Measurements from ENCODE around the gene VSIR.

VSIR gene

DNA sequence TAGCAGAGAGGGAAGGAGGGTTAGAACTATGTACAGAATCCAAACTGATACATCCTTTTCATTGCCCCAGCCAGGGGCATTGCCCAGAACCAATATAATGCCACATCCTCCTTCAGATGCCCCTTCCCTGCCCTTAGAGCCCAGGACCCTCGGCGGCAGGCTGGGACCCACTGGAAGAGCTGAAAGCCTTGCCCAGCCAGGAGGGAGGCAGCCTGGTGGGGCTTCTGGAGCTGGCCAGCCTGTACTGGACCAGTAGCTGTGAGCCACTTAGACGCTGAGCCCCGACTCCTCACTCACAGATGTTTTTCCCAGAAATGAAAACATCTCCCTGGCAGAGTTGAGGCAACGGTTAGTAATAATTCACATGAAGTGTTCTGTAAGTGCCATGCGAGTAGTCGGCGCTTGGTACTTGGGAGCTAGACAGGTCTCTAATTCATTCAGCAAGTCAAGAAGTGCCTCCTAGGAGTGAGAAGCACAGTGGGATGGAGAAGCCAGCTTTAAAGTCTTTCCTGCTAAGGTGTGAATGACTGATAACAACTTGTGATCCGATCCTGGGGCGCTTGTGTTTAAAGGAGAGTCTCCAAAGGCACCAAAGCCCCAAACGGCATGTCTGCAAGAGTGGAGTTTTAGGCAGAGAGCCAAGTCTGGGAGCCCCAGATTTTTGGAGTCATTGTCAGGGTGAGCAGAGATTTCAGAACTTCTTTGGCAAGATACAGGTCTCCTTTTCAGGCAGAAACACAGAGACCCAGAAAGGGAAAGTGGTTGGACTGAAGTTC lies 9.8 kb downstream of the VSIR start:
- DNase-seq, result no peak

DNA sequence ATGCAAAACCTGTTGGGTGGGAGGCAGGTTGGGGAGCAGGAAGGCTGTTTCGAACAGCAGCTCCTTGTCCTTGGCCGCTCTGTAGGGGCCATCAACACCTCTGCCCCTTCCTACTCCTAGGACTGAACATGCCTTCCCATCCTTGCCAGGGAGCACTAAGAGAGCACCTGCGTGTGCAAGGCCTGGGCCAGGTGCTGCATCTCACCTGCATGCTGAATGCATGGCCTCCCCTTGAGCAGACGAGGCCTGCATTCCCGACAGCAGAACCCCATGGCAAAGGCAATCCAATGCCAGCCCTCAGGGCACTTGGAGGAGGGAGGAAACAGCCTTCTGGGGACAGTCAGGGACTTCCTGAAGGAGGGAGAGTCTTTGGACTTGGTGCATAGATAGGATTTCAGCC lies 11.0 kb downstream of the VSIR start:
- no peak for DNase-seq

DNA sequence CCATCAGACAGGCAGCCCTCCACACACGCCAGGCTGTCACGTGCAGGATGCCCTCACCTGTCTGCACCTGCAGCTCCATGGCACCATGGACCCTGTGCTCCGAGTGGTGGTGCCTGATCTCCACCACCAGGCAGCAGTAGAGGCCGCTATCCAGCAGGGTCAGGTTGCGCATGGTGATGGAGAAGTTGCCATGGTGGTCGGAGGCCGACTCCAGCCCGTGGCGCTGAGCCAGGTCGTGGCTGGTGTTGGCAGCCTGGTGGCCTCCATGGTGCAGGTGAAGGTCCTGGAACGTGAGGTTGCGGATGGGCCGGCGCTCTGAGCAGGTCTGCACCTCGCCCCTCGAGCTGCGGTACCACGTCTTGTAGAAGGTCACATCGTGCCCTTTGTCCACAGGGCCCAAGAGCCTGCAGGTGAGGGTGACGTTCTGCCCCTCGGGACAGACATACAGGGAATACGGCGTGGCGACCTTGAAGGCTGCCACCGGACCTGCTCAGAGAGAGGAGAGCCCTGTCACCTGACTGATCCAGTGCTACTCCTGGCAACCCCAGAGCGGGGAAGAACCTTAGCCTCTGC lies 11.7 kb downstream of the VSIR start:
- DNase-seq, result no peak

DNA sequence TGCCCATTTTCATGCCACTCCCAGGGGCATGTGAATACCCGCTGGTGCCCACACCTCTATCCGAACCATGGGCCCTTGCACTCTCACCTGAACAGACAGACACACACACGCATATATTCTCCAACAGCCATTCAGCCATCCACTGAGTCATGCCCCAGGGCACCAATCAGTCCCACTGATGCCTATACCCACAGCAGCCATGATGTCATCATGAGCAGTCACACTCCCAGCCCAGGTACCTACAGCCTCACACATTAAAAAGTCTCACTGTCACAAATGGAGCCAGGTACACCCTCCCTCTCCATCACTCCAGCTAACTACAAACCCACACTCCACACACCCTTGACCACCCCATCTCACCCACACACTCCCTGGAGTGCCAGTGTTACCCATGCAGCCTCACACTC lies 12.2 kb downstream of the VSIR start:
- DNase-seq, result no peak

DNA sequence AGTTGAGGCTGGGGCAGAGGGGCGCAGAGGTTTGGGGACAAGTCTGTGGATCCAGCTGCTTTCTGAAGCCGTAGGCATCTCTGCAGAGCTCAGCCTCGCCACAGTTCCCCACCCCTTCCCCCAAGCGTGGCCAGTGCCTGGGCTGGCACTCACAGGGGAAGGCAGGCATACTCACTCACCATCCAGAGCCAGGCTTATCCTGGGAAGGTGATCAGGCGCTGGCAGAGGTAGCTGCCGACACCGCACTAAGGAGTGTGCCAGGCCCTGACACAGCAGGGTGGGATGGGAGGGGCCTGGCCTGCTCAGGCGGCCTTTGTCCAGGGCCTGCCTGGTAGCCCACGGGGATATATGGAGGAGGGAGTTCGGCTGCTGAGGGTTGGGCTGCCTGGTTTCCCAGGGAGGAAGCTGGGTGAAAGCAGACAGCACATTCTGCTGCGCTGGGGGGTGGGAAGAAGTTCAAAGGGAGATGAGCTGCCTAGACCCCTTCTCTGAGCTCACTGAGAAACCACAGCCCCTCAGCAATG lies 15.9 kb downstream of the VSIR start:
- DNase-seq, result no peak

DNA sequence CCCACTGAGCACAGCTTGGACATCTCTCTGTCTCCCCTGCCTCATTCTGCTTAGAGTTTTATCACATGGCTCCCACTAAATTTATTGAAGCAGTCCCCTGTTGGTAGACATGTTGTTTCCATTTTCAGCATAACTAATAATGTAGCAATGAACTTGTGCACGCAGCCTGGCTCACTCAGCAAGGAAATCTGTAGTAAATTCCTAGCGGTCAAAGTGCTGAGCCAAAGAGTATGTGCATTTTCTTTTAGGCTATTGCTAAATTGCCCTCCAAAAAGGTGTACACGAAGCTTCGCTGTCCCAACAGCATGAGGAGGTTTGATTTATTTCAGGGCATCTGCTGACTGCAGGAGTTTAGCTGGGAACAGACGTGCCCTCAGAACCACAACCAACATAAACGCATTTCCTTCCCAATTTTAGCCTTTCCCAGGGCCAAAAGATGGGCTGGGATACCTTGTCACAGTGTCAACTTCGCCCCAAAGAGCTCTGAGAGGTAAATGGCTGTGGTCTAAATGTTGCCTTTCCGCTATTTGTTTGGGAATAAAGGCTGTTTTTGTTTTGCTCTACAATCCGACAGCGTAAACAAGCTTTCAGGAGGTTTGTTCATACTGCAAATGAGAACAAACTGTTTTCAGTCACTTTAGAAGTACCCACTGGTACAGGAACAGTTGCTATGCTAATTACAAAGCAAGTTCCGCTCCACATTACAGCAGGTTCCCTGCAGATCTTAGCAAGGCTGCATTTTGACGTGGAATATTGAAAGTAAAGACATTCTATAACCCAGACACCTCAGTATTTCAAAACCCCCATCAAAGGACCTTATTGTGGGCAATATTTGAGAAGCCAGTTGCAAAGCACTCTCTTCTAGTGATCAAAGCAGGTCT lies 16.8 kb downstream of the VSIR start:
- DNase-seq, result peak; percentile 33 to 60

DNA sequence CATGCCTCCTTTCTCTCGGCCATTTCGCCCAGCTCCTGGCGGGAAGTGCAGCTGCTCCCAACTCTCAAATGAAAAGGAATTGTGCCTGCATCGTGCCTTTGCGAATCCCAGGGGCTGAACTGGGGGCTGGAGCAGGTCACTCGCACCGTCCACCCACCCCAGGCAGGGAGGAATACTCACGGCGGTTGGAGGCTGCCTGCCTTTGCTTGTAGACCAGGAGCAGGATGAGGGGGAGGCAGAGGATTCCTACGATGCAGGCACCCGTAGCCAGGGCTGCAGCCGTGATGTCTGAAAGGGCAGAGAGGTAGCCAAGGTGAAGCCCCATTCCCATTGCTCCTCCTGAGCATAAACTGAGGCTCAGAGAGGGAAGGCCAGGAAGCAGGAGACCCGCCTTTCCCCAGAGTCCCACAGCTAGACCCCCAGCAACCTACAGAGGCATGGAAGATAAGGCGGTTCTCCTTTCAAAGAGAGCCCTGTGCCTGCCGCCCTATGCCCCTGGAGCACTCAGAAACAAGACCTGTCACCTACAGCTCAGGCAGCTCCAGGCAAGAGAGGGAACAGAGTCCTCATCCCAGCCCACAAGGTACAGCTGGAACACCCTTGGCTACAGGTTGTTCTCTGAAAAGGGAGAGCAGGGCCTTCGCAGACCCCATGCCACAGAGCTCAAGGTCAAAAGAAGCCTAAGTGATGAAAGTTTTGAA lies 18.0 kb downstream of the VSIR start:
- no peak for DNase-seq

DNA sequence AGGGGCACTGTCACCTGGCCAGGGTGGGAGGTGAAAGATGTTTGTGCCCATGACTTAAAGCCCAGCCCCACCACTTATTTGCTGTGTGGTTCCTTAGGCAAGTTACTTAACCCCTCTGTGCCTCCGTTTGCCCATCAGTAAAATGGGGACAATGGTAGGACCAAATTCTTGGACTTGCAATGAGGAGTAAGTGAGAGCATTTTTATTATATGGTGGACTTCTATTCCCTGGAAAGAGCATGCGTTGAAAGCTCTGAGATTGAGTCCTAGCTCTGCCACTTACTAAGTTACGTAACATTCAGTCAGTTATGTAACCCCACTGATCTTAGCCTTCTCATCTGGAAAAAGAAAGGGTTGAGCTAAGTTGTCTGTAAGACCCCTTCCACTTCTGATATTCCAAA lies 18.8 kb downstream of the VSIR start:
- no peak for DNase-seq

DNA sequence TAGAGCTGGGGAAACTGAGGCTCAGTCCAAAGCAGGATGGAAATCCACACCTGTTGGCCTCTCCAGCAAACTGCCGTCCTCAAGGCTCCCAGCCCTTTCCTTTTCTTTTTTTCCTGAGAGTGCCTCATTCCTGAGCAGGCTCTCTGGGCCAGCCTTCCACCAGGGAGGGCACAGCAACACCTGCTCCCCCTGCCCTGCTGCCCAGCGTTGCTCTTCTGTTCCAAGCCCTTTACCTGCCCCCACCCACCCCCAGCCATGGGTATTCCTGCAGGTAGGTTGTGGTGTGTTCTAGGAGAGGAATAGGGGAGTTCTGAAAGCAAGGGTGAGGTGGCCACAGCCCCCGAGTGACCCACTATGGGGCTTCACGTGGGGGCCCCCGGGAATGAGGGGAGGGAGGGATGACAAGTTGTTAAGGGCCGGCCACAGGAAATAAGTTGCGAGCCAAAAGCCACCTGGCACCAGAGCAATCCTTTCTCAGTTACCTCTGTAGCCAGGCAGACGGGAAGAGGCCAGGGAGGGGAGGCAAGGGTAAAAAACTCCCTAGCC lies 19.3 kb downstream of the VSIR start:
- no peak for DNase-seq

DNA sequence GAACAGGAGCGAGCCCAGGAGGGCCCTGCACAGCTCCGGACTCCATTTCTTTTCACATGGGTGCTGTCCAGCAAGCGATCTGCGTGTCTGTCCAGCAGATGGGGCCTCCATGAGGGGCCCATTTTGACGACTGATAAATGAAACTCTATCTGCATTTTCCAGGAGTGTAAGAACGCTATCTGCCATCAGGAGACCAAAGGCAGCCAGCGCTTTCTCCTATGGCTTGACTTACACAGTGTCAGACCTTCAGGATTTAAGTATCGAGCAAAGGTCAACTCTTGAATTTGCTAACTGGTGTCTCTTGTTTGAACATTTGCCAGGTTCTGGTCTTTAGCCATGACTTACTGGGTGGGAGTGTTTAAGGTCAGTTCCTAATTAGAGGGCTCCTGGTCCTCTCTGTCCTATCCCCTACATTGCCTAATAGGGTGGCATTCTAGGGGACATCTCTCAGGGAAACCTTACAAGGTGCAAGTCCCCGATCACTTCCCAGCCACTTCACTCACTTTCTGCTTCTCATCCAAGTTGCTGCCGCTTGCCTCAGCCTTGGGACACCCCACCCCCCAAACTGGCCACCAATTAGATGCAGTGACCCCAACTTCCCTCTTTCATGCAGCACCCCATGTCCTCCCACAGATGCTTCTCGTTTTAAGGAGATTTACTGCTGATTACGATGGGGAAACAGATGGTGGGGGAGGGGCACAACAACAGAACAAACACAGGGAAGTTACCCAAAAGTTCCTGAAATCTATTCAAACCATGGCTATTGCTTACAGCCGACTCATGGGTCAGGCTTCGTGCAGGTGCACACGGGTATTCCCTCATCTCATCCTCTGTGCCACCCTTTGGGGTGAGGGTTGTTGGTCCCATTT lies 20.0 kb downstream of the VSIR start:
- peak in 1 of 2 donors; percentile 31 for DNase-seq

DNA sequence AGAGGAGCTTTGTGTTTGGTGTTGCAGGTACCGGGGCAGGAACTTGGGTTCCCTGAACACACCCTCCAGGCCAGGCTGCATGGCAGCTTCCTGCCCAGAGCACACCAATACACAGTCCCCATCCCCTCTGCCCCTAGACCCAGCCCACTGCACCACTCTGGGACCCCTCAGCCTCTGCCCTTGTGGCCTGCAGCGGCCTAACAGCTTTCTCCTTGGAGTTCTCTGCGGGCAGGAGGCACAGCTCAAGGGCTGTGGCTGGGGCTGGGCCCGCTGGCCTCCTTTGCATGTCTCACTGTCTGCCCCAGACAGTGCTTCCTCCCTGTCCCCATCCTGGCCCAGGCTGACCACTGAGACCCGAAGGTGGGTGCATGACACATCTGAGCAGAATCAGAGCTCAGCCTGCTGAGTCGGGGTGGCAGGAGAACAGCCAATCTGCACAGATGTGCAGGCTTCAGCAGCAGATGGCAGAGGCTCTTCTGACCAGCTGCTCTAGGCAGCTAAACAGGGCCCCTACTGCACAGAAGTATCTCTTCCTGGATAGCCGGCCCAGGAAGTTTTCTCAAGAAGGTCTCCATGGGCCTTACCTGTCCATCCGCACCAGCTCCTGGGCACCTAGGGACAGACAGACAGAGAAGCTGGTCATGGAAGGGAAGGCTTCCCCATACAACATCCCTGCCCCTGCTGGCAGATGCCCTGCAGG lies 20.8 kb downstream of the VSIR start:
- no peak for DNase-seq

DNA sequence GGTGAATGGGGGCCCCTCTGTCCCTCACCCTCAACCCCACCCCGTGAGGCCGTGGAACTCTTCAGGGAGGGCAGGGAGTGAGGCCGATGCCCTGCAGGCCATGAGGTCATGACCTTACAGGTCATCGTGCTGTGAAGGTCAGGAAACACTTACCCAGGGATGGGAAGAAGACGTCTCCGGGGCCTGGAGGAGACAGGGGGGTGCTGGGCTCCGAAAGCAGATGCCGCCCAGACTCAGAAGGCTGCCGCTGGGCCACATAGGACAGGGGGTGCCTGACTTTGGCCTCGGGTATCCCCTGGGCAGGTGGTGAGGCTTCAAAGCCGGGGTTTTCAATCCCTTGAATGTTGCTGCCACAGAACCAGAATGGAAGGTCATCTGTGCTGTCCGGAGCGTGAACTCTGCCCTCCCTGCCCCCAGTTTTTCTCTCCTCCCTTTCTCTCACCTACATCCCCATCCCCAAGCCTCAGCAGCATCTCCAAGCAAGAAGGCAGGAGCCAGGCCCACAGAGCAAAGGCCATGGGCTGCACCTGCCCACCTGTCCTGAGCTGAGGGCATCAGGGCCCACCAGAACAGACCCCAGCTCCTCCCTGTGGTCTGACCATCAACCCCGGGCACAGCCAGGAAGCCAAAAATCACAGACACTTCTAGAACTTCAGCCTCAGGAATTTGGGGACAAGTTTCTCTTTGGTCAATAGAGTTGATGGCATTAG lies 21.6 kb downstream of the VSIR start:
- no peak for DNase-seq

DNA sequence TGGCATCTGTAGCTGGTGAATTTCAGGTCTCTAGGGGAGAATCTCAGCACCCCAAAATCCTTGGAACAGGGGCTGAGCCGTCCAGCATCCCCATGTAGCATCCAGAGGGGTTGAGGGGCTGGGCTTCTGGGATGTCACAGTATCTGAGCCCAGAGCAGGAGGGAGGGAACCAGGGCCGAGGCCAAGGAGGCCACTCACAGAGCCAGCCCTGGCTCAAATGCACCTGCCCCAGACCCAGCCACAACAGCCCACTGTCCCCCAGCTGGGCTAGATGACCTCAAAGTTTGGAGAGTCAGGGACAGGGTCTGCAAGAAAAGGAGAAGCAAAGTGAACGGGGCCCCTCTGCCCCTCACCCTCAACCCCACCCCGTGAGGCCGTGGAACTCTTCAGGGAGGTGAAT lies 22.3 kb downstream of the VSIR start:
- DNase-seq, result no peak

DNA sequence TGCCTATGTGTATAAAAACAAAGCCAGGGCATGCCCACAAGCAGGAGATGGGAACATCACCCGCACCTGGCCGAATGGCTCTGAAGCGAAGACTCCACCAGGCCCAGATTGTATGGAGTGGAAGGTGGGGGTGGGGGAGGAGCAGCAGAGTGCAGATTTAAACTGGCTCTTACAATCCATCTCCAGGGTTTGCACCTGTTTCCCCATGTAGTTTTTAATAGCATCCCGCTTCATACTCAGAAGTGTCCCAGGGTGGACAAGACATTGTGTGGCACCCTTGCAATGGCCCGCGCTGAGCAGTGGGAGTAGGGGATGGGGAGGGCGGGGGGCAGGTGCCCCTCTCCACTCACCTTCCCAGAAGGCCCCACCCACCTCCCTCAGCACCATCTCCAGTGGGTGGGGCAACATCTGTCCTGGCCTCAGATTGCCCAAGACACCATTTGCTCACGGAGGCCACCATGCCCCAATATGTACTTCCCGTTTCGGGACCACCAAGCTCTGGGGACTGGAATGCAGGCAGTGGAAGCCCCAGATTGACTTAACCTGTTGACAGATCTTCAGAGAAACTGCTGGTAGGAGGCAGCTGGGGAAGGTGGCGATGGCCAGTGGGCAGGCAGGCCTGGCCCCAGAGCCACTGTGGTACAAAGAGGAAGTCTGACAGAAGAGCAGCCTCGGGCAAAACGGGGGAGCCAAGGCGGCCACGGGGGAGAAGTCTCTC lies 23.0 kb downstream of the VSIR start:
- no peak for DNase-seq

DNA sequence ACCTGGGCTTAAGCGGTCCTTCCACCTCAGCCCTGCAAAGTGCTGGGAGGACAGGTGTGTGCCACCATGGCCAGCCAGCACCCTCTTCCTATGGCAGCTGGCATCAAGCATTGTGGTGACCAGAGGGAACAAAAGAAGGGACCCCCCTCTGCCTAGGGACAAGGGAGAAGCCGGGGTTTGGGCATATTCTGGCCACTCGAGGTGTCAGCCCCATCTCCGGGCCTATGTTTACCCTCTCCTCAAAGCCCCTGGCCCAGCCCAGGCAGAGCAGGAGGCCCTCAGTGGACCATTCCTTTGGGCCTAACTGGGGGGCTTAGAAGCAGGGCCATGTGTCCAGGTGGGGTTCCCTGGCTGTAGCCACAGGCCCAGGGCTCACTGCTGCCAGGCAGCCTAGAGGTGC lies 23.9 kb downstream of the VSIR start:
- DNase-seq, result no peak

DNA sequence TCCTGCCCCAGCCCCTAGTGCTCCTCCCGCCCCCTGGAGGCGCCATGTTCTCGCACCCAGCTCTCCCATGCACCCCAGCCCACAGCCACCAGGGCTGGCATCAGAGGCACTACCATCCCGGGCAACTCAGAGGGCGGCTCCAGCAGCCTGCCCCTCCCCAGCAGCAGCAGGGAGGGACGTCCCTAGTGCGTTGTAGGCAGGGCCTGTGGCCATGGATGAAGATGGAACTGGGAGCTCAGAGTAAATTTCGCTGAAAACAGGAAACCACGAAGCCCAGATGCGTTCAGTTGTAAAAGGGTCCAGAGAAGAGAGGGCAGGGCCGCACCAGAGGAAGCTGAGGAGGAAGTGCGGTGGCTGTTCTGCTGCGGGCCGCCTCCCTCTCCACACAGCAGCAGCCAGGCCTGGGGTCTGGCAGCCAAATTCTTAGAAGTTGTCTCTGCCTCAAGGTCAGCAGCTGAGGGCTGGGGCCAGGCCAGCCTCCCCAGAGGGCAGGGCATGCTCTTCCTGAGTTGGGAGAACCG lies 24.6 kb downstream of the VSIR start:
- DNase-seq, result peak; percentile 35 to 47

DNA sequence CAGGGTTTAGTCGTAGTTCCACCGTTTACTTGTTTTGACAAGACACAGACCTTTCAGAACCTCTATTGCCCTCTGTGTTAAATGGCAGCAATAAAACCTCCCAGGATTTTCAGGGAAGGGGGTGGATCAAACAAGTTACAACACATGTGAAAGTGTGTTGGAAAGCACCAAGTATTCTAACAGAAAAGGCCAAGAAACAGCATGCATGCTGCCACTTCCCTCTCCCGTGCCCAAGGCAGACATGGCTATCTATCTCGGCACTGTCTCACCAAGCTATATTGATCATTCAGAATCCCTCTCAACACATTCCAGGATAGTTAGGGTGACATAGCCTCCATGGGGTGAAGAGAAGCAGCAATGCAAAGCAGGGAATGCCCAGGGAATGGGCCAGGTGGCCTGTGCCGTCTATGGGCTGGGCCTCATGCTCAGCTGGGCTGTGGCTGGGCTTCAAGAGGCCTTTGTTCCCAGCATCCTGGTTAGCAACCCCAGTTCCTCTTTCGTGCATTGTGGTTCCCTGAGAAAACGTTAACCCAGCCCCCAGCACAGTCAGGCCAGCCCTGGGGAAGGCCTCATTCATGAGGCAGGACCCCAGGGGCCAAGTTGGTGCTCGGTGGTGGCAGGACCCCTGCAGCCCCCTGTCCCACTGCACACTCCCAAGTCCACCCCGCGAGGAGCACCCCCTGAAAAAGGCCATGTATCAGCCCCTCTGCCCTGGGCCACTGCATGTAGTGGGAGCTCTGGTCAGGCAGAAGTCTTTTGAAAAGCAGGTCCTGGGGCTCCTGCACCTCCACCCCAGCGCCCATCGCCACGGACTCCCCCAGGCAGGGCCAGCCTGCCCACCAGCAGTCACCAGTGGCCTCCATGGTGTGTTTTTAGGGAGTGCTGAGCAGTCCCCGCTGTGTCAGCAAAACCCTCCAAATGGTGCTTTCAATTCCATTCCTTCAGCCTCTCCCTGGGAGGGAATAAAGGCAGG lies 25.5 kb downstream of the VSIR start:
- peak in 1 of 2 donors; percentile 33 for DNase-seq

DNA sequence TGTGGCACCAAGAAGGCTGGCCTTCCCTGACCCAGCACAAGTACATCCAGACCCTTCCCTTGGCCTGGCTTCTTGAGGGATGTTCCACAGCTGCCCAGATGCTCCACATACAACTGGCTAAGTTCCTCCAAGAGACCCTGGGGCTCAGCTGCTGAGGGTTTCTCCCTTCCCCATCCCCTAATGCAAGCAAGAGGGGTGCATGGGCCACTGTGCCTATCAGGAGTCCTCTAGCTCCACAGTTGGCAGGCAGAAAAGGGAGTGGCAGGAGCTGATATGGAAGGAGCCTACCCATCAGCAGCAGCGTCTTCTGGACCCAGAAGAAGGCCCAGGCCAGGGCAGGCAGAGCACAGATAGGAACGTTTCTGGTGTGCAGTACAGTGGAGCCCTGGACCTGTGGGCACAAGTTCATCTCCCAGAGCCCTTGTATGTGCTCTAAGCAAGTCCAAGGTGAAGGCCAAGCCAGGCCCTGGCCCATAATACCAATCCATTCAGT lies 26.2 kb downstream of the VSIR start:
- no peak for DNase-seq

Data from hippocampal formation (tissue), 2 donors.